Effector memory CD8-positive, alpha-beta T cell (primary cell): Measurements from ENCODE around the gene SF3A1.

Experiments used
- ATAC-seq: fragments of 150-1000 bp; cut with Tn5 transposase; replicated peaks from 2 replicates; pipeline ENCODE4 v1.10.0; 2021; ENCODE audit warnings: mild to moderate bottlenecking, moderate library complexity
- DNase-seq, 3 experiments: peaks; one replicate each; pipeline ENCODE4 v3.0.0; 2021
- H3K27ac Mint-ChIP-seq, 2 donors: one replicate each; pipeline ENCODE4 v1.8.0; 2022; ENCODE audit warnings: mild to moderate bottlenecking in 2 of 2, mixed read lengths in 2 of 2, moderate library complexity in 2 of 2
- H3K27me3 Mint-ChIP-seq, 2 donors: one replicate each; pipeline ENCODE4 v1.8.0; 2022; ENCODE audit warnings: mixed read lengths in 2 of 2
- H3K36me3 Mint-ChIP-seq: one replicate; pipeline ENCODE4 v1.8.0; 2022; ENCODE audit warnings: mild to moderate bottlenecking, moderate library complexity, mixed read lengths; ENCODE audit not compliant: insufficient read depth
- H3K4me1 Mint-ChIP-seq, 2 donors: one replicate each; pipeline ENCODE4 v1.8.0; 2022; ENCODE audit warnings: low read depth in 2 of 2, mixed read lengths in 2 of 2
- H3K4me3 Mint-ChIP-seq, 2 donors: one replicate each; pipeline ENCODE4 v1.8.0; 2022; ENCODE audit warnings: mild to moderate bottlenecking in 2 of 2, mixed read lengths in 2 of 2, moderate library complexity in 2 of 2
- H3K9me3 Mint-ChIP-seq, 2 donors: one replicate each; pipeline ENCODE4 v1.8.0; 2022; ENCODE audit warnings: mixed read lengths in 2 of 2

Gene SF3A1

DNA sequence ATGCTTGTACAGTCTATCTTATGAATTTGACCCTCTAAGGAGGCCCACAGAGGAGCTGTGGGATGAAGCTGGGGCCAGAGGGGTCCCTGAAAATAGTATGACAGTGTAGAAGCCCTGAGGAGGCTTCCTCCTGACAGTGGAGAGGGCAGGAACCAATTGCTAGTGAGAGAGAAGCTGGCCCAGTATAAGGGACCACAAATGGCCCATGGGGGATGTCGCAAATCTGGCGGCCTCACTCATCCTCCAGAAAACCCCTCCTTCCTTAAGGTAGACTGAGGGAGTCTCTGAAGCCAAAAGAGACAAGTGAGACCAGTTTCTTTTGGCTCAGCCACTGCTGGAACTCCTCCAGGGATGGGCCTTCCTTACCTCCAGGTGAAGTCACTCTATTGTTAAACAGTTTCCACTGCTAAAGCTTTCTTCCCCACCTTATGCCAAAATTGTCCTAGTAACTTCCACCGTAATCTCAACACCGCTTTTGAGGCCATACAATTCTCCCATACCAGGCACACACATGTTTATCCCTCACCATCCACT is 49.6 kb downstream of the SF3A1 start:
- Mint-ChIP-seq H3K9me3 (no peaks in the 10 kb centered on the region), H3K27me3 (no peaks in the 10 kb centered on the region), H3K27ac (peak overlapping the region; percentile 94 to 95), H3K36me3 (peaks cover 10% of the 10 kb centered on the region), H3K4me1 (peaks cover 95% of the 10 kb centered on the region in 2 donors), H3K4me3 (peak overlapping the region; percentile 79 to 81)
- DNase-seq (no peak), ATAC-seq (peak; percentile 36)

DNA sequence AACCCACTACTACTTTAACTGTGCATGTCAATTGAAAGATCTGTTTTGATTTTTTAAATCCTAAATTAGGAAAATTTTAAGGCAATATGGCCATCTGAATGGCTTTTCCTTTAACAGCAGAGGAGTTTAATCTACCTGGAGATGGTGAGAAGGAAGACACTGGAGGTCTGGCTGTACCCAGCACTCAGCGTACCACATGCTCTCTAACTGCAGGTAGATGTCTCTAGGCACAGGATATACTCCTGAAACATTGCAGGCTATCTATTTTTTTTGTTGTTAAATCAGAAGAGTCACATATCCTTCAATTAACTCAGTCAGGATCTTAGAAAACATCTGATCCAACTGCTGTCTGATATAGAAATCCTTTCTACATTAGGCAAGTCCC is 50.1 kb downstream of the SF3A1 start:
- Mint-ChIP-seq H3K4me3 (peak overlapping the region; percentile 79 to 81), H3K9me3 (no peaks in the 10 kb centered on the region), H3K36me3 (peaks cover 9% of the 10 kb centered on the region), H3K4me1 (peaks cover 95% of the 10 kb centered on the region in 2 donors), H3K27me3 (no peaks in the 10 kb centered on the region), H3K27ac (peak overlapping the region; percentile 94 to 95)
- ATAC-seq (peak; percentile 21), DNase-seq (no peak)

DNA sequence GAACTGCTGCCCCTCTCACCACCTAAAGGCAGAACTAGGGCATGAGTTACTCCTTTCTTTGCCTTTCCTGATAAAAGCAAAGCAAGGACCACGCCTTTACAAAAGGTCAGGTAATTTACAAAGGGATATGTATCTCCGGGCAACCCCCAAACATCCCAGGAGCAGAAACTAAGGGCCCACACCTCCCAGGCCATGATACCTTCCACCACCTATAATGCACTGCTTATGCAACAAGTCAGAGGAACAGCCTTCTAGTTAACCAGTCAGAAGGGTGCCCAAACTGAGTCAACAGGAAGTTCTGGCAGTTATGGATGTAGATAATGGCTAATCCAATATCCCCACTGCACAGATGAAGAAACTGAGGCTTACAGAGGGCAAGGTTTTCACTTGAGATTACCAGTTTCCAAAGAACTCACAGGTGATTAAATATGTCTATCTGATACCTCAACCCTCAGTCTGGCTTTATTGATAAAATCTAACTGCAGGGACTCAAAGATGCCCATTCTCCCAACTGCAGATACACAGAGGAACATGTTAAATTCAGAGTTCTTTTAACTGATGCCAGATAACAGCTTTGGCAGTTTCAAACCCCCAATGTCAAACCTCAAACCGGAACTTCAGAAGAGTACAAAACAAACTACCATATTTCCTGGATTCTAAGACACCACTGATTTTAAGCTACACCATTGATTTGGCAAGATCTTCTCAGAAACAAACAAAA is 50.6 kb downstream of the SF3A1 start:
- H3K27me3 Mint-ChIP-seq, result no peaks in the 10 kb centered on the region
- H3K4me3 Mint-ChIP-seq, result peak overlapping the region; percentile 79 to 81
- peak overlapping the region; percentile 94 to 95 for H3K27ac Mint-ChIP-seq
- no peaks in the 10 kb centered on the region for H3K9me3 Mint-ChIP-seq
- ATAC-seq, result peak; percentile 63
- no peak for DNase-seq
- peaks cover 96 to 97% of the 10 kb centered on the region in 2 donors for H3K4me1 Mint-ChIP-seq
- H3K36me3 Mint-ChIP-seq, result peaks cover 14% of the 10 kb centered on the region

DNA sequence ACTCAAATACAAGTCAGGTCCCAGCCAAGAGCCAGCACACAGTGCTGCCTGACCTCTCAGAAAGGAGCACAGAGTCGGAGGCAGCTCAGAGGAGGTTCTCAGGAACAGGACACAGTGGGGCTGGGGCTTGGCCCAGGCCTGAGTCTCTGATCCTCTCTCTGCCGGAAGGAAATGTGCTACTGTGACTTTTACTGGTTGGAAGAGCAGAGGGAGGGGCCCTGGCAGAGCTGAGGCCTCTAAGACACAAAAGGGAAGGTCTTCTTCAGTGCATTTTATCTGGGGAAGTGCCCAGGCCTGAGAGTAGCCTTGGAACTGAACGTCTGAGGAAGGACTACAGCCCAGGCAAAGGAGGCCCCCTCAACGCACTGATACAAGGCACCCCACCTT is 51.2 kb downstream of the SF3A1 start:
- peak overlapping the region; percentile 94 to 95 for H3K27ac Mint-ChIP-seq
- H3K4me3 Mint-ChIP-seq, result peak overlapping the region; percentile 79 to 81
- ATAC-seq (peak; percentile 62), DNase-seq (no peak)
- no peaks in the 10 kb centered on the region for H3K27me3 Mint-ChIP-seq
- H3K9me3 Mint-ChIP-seq, result no peaks in the 10 kb centered on the region
- H3K36me3 Mint-ChIP-seq, result peaks cover 18% of the 10 kb centered on the region
- H3K4me1 Mint-ChIP-seq, result peaks cover 92 to 93% of the 10 kb centered on the region in 2 donors

DNA sequence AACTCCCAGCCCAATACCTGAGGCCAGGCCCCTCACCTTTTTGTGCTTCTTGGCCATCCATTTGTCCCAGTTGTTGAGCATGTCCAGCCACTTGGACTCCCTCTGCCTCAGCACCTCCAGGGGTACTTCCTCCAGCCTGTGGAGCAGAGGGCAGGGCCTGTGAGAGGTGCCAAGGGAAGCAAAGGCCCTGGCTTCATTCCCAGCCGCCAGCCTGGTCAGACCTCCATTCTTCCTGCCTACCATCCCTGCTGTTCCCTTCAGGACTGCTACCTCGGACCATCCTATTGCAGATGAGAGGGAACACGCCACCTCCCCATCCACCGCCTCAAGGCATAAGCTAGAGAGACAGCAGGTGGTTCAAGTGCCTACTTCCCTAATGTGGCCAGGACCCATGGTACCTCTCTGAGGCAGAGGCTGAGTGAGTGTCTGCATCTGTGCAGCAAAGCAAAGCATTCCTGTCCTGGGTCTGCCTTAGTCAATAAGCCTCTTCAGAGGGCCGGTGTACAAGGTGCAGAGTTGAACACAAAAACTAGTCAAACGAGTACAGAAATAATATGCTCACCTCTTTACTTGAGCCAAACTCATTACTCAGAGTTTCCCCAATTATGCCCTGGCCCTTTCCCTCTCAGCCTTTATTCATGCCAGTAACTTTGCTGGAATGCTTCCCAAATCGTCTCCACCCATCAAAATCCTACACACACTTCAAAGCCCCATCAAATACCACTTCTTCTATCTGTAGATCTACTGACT is 52.0 kb downstream of the SF3A1 start:
- Mint-ChIP-seq H3K27me3 (no peaks in the 10 kb centered on the region), H3K36me3 (peaks cover 27% of the 10 kb centered on the region), H3K27ac (peak overlapping the region; percentile 94 to 95), H3K4me3 (peak overlapping the region; percentile 79 to 81), H3K9me3 (no peaks in the 10 kb centered on the region), H3K4me1 (peaks cover 84 to 85% of the 10 kb centered on the region in 2 donors)
- no peak for ATAC-seq
- DNase-seq, result no peak

DNA sequence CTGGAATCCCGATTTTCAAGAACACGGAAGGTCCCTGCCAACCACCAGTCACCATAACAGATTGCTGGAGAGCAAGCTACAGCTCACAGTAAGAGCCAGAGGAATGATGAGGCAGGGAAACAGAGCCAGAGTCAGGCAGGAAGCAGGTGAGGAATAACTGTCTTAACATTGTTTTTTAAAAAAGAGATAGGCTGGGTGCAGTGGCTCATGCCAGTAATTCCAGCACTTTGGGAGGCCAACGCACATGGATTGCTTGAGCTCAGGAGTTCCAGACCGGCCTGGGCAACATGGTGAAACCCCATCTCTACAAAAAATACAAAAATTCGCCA is 53.9 kb downstream of the SF3A1 start:
- Mint-ChIP-seq H3K4me3 (peak overlapping the region; percentile 59 to 74), H3K4me1 (peaks cover 69 to 71% of the 10 kb centered on the region in 2 donors), H3K36me3 (peaks cover 36% of the 10 kb centered on the region), H3K27ac (peak overlapping the region; percentile 91 to 95), H3K9me3 (no peaks in the 10 kb centered on the region), H3K27me3 (no peaks in the 10 kb centered on the region)
- ATAC-seq (no peak), DNase-seq (no peak)

DNA sequence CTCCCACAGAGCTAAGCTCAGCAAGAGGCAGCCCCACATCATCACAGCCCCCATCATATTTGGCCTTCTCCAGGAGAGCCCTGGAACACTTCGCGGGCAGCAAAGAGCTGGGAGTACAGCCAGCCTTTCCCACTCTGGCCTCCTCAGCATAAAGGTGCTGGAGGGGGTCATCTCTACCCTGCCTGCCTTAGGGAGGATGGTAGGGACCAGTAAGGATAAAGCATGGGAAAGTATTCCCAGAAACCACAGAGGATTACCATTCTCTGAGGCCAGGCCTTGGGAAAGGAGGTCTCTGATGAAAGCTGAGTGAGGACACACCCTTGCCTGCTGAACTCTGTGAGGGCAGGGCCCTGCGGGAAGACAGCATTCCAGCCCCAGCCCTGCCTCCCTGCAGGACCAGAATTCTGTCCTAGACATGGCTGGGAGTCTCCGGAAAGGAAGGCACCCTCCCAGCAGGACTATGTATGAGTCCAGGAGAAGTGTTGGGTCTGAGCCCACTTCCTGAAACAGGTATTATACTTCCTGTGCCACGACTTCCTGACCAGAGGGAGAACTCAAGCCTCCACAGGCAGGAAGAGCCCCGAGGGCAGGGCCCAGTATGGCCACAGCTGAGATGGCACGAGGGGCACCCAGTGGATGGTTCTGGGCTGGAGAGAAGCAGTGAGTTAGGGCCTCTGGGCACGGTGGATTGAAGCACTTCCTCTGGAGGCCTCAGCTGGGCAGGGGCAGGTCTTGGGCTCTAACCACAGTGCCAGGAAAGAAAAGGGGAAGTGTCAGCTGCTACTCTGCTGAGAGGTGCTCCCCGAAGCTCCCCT is 54.5 kb downstream of the SF3A1 start:
- H3K4me3 Mint-ChIP-seq, result peak overlapping the region; percentile 59 to 74
- H3K27me3 Mint-ChIP-seq, result no peaks in the 10 kb centered on the region
- no peak for DNase-seq
- ATAC-seq, result no peak
- peaks cover 64 to 69% of the 10 kb centered on the region in 2 donors for H3K4me1 Mint-ChIP-seq
- H3K9me3 Mint-ChIP-seq, result no peaks in the 10 kb centered on the region
- H3K27ac Mint-ChIP-seq, result peak overlapping the region; percentile 91 to 95
- peaks cover 38% of the 10 kb centered on the region for H3K36me3 Mint-ChIP-seq

DNA sequence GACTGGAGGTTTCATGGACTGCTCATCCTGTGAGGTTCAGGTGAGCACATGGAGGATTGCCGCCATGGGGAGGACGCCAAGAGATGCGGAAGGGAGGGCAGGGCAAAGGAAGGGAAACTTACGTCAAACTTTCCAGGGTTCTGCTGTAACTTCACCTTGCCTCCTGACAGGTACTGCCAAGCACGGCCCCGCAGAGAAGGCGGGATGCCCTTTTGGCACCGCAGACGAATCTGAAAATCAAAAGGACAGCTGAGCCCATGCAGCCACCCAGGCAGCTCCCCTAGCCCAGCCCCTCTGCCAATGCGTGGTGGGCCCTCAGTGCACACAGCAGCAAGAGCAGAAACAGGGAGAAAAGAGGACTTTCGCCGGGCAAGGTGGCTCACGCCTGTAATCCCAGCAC is 57.4 kb downstream of the SF3A1 start:
- H3K9me3 Mint-ChIP-seq, result no peaks in the 10 kb centered on the region
- ATAC-seq (no peak), DNase-seq (no peak)
- H3K27me3 Mint-ChIP-seq, result no peaks in the 10 kb centered on the region
- H3K27ac Mint-ChIP-seq, result peak overlapping the region in 1 of 2 donors; percentile 51
- peaks cover 47% of the 10 kb centered on the region for H3K36me3 Mint-ChIP-seq
- peaks cover 36 to 40% of the 10 kb centered on the region in 2 donors for H3K4me1 Mint-ChIP-seq
- H3K4me3 Mint-ChIP-seq, result no peak overlapping the region

DNA sequence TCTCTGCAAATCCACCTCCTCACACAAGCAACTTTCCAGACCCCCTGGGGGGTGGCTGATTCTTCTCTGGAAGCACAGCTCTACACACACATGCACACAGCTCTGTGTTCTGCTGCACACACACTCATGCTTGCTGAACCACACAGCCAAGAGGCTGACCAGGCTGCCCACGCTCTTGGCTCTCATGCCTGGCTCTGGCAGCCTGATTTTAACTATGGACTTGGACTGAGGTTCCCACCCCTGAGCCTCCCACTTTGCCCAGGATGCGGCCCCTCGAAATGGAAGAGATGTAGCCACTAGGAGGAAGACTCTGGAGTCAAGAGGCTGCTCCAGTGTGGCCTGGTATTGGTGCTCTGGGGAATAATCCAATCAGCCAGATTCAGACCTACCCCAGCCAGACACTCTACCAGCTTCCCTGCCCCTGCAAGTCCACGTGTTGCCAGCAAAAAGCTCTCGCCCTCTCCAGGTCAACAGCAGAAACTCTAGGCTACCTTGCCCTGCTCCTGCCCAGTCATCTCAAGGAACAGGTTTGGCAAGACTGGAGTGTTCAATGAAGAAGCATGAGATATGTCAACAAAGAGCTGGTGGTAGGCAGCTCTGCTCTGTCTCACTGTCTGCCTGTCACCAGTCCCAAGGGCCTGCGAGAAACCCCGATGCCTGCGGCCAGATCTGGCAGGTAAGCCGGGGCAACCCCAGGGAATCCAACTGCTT is 58.5 kb downstream of the SF3A1 start:
- H3K36me3 Mint-ChIP-seq, result peaks cover 57% of the 10 kb centered on the region
- H3K27ac Mint-ChIP-seq, result peak overlapping the region; percentile 69 to 83
- no peak for ATAC-seq
- DNase-seq, result no peak
- H3K27me3 Mint-ChIP-seq, result no peaks in the 10 kb centered on the region
- H3K9me3 Mint-ChIP-seq, result no peaks in the 10 kb centered on the region
- peaks cover 27 to 33% of the 10 kb centered on the region in 2 donors for H3K4me1 Mint-ChIP-seq
- no peak overlapping the region for H3K4me3 Mint-ChIP-seq

DNA sequence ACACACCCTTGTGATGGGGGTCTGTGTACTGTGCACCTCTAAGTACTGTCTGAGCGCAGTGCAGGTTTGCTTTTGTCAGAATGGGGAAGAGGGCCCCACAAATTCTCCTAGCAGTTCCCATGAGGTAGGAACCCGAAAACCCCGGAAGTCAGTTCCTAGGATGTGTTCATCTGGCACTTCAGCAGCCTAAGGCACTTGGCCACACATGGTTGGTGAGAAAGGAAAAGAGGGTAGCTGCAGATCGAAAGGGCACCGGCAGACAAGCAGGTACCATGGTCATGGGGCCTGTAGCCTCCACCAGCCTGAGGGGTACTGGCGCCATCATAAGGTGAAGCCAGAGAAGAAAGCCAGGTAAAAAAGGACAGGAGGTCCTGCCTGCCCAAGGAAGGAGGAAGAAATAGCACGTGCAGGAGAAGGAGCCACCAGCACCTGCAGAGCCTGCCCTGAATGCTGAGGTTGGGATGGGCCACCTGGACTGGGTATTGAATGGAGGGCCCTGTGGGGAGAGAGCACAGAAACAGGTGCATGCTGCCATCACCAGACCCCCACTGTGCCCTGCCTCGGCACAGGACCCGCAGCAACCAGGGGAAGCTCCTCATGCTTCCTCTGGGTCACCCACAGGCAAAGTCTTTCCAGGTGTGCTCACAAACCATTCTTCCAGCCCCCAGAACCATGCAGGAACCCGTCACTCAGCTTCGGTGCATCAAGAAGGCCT is 59.3 kb downstream of the SF3A1 start:
- Mint-ChIP-seq H3K9me3 (no peaks in the 10 kb centered on the region), H3K4me1 (peaks cover 23 to 25% of the 10 kb centered on the region in 2 donors), H3K36me3 (peaks cover 59% of the 10 kb centered on the region), H3K4me3 (no peak overlapping the region), H3K27me3 (no peaks in the 10 kb centered on the region), H3K27ac (peak overlapping the region; percentile 54 to 83)
- ATAC-seq (no peak), DNase-seq (no peak)

DNA sequence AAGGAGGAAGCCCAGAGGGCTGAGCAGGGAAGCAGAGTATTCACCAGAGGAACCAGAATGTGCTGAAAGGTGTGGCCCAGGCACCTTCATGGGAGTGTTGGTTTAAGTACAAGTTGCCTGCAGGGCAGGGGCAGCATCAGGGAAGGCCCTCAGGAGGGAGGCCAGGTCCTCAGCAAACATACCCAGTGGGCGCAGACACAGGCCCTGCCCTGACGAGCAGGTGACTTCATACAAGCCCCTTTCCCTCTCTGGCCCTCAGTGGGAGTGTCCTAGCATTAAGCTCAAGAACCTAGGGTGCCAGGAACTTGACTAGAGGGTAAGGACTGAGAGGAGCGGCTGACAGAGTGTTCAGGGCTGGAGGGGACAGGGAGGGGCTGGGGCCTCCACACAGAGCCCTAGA is 59.9 kb downstream of the SF3A1 start:
- ATAC-seq (no peak), DNase-seq (no peak)
- H3K36me3 Mint-ChIP-seq, result peaks cover 59% of the 10 kb centered on the region
- peak overlapping the region; percentile 54 to 83 for H3K27ac Mint-ChIP-seq
- H3K4me1 Mint-ChIP-seq, result peaks cover 17 to 19% of the 10 kb centered on the region in 2 donors
- no peaks in the 10 kb centered on the region for H3K9me3 Mint-ChIP-seq
- H3K4me3 Mint-ChIP-seq, result no peak overlapping the region
- H3K27me3 Mint-ChIP-seq, result no peaks in the 10 kb centered on the region

DNA sequence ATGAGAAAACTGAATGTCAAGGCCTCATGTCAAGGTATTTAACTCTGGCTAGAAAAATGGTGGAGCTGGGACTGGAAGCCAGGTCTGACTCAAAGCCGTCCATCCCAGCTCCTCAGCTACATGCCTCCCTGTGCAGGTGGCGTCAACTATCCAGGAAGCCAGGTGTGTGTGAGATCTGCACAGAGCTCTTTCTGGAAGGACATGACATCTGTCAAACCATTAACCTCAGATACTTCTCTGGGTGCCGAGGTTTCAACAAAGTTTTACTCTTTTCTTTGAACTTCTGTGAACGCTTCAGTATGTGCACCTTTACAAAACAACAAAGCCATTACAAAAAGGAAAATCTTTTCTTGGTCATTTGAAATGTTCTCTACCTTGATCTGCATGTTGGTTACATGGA is 60.4 kb downstream of the SF3A1 start:
- Mint-ChIP-seq H3K4me3 (no peak overlapping the region), H3K27me3 (no peaks in the 10 kb centered on the region), H3K4me1 (peaks cover 11 to 17% of the 10 kb centered on the region in 2 donors), H3K36me3 (peaks cover 60% of the 10 kb centered on the region), H3K27ac (peak overlapping the region in 1 of 2 donors; percentile 54), H3K9me3 (no peaks in the 10 kb centered on the region)
- ATAC-seq (no peak), DNase-seq (no peak)
